ENCODE data around the gene SLC6A11. TPM values are rescaled to one million over a fixed set of nuclear protein-coding genes. Genes with fewer than 3 reads are reported as not detected.

Gene SLC6A11
- total RNA-seq, 2 donors from 2014 or later: not detected

GRCh38 chr3:10779293-10779805, 36.7 kb upstream of the SLC6A11 start:
- Mint-ChIP-seq H3K9me3 (no peaks in the 10 kb centered on the region), H3K4me3 (no peak overlapping the region), H3K27ac (no peak overlapping the region), H3K36me3 (no peaks in the 10 kb centered on the region), H3K27me3 (peaks cover 18 to 23% of the 10 kb centered on the region in 2 donors), H3K4me1 (ENCODE audit: low read depth in 2 of 2) (peaks cover 7 to 13% of the 10 kb centered on the region in 2 donors)
- DNase-seq (ENCODE audit: low spot score): no peak
- ATAC-seq: no peak

- H3K27me3 Mint-ChIP-seq: peaks cover 17 to 18% of the 10 kb centered on the region in 2 donors
Measured at GRCh38 chr3:10780243-10780642, 35.8 kb upstream of the SLC6A11 start.

GRCh38 chr3:10780922-10781321, 35.1 kb upstream of the SLC6A11 start:
- no peaks in the 10 kb centered on the region for H3K9me3 Mint-ChIP-seq

More at GRCh38 chr3:10780243-10780642, 35.8 kb upstream of the SLC6A11 start:
- Mint-ChIP-seq H3K4me3 (no peak overlapping the region), H3K4me1 (ENCODE audit: low read depth in 2 of 2) (peaks cover 9 to 14% of the 10 kb centered on the region in 2 donors), H3K9me3 (no peaks in the 10 kb centered on the region), H3K27ac (no peak overlapping the region), H3K36me3 (no peaks in the 10 kb centered on the region)
- no peak for ATAC-seq
- DNase-seq (ENCODE audit: low spot score): no peak

GRCh38 chr3:10781981-10782380, 34.0 kb upstream of the SLC6A11 start:
- Mint-ChIP-seq H3K4me1 (ENCODE audit: low read depth in 2 of 2) (peaks cover 9 to 14% of the 10 kb centered on the region in 2 donors), H3K36me3 (no peaks in the 10 kb centered on the region), H3K27me3 (peaks cover 17 to 26% of the 10 kb centered on the region in 2 donors), H3K4me3 (no peak overlapping the region), H3K9me3 (peaks cover 3% of the 10 kb centered on the region), H3K27ac (no peak overlapping the region)
- ATAC-seq: no peak
- DNase-seq (ENCODE audit: low spot score): no peak

More at GRCh38 chr3:10780922-10781321, 35.1 kb upstream of the SLC6A11 start:
- Mint-ChIP-seq H3K27me3 (peaks cover 14 to 18% of the 10 kb centered on the region in 2 donors), H3K4me1 (ENCODE audit: low read depth in 2 of 2) (peaks cover 9 to 14% of the 10 kb centered on the region in 2 donors), H3K27ac (no peak overlapping the region), H3K4me3 (no peak overlapping the region), H3K36me3 (no peaks in the 10 kb centered on the region)
- DNase-seq (ENCODE audit: low spot score) (no peak), ATAC-seq (no peak)

- Mint-ChIP-seq H3K9me3 (peaks cover 3% of the 10 kb centered on the region), H3K36me3 (no peaks in the 10 kb centered on the region), H3K27ac (peak overlapping the region; percentile 22 to 52), H3K4me3 (peak overlapping the region; percentile 62), H3K27me3 (peaks cover 21 to 35% of the 10 kb centered on the region in 2 donors), H3K4me1 (ENCODE audit: low read depth in 2 of 2) (peaks cover 9 to 14% of the 10 kb centered on the region in 2 donors)
- peak; percentile 65 to 71 for ATAC-seq
- no peak for DNase-seq (ENCODE audit: low spot score)
Measured at GRCh38 chr3:10783360-10784351, 32.4 kb upstream of the SLC6A11 start.

GRCh38 chr3:10786640-10787039, 29.4 kb upstream of the SLC6A11 start:
- Mint-ChIP-seq H3K27ac (no peak overlapping the region), H3K4me3 (no peak overlapping the region), H3K9me3 (peaks cover 3% of the 10 kb centered on the region), H3K27me3 (peaks cover 20 to 42% of the 10 kb centered on the region in 2 donors), H3K4me1 (ENCODE audit: low read depth in 2 of 2) (peaks cover 9 to 14% of the 10 kb centered on the region in 2 donors), H3K36me3 (no peaks in the 10 kb centered on the region)
- no peak for ATAC-seq
- no peak for DNase-seq (ENCODE audit: low spot score)

GRCh38 chr3:10788451-10788850, 27.6 kb upstream of the SLC6A11 start:
- Mint-ChIP-seq H3K36me3 (no peaks in the 10 kb centered on the region), H3K27ac (no peak overlapping the region), H3K4me1 (ENCODE audit: low read depth in 2 of 2) (peaks cover 9 to 10% of the 10 kb centered on the region in 2 donors), H3K27me3 (peaks cover 29 to 43% of the 10 kb centered on the region in 2 donors), H3K9me3 (peaks cover 3% of the 10 kb centered on the region), H3K4me3 (no peak overlapping the region)
- ATAC-seq (peak; percentile 20 to 41), DNase-seq (ENCODE audit: low spot score) (no peak)

- Mint-ChIP-seq H3K4me3 (no peak overlapping the region), H3K27me3 (peaks cover 27 to 44% of the 10 kb centered on the region in 2 donors), H3K36me3 (no peaks in the 10 kb centered on the region), H3K9me3 (peaks cover 3% of the 10 kb centered on the region), H3K27ac (no peak overlapping the region), H3K4me1 (ENCODE audit: low read depth in 2 of 2) (no peaks in the 10 kb centered on the region)
- ATAC-seq (no peak), DNase-seq (ENCODE audit: low spot score) (no peak)
Measured at GRCh38 chr3:10790713-10791112, 25.3 kb upstream of the SLC6A11 start.

- DNase-seq (ENCODE audit: low spot score) (no peak), ATAC-seq (no peak)
- Mint-ChIP-seq H3K27ac (no peak overlapping the region), H3K27me3 (peaks cover 31 to 48% of the 10 kb centered on the region in 2 donors), H3K9me3 (no peaks in the 10 kb centered on the region), H3K4me3 (no peak overlapping the region), H3K4me1 (ENCODE audit: low read depth in 2 of 2) (no peaks in the 10 kb centered on the region), H3K36me3 (no peaks in the 10 kb centered on the region)
Measured at GRCh38 chr3:10792208-10792607, 23.8 kb upstream of the SLC6A11 start.

GRCh38 chr3:10798600-10799367, 17.2 kb upstream of the SLC6A11 start:
- DNase-seq (ENCODE audit: low spot score): no peak
- no peak for ATAC-seq
- no peak overlapping the region for H3K4me3 Mint-ChIP-seq
- peaks cover 29 to 50% of the 10 kb centered on the region in 2 donors for H3K27me3 Mint-ChIP-seq
- H3K36me3 Mint-ChIP-seq: no peaks in the 10 kb centered on the region
- H3K27ac Mint-ChIP-seq: no peak overlapping the region
- no peaks in the 10 kb centered on the region for H3K4me1 Mint-ChIP-seq (ENCODE audit: low read depth in 2 of 2)
- H3K9me3 Mint-ChIP-seq: no peaks in the 10 kb centered on the region

GRCh38 chr3:10804183-10804648, 11.8 kb upstream of the SLC6A11 start:
- ATAC-seq (no peak), DNase-seq (ENCODE audit: low spot score) (no peak)
- H3K27ac Mint-ChIP-seq: no peak overlapping the region
- peaks cover 16 to 22% of the 10 kb centered on the region in 2 donors for H3K27me3 Mint-ChIP-seq
- no peaks in the 10 kb centered on the region for H3K36me3 Mint-ChIP-seq
- no peaks in the 10 kb centered on the region for H3K4me1 Mint-ChIP-seq (ENCODE audit: low read depth in 2 of 2)
- H3K4me3 Mint-ChIP-seq: no peak overlapping the region
- no peaks in the 10 kb centered on the region for H3K9me3 Mint-ChIP-seq

- Mint-ChIP-seq H3K27ac (no peak overlapping the region), H3K27me3 (peaks cover 12 to 20% of the 10 kb centered on the region in 2 donors), H3K36me3 (no peaks in the 10 kb centered on the region), H3K4me3 (no peak overlapping the region), H3K4me1 (ENCODE audit: low read depth in 2 of 2) (no peaks in the 10 kb centered on the region), H3K9me3 (no peaks in the 10 kb centered on the region)
- DNase-seq (ENCODE audit: low spot score): no peak
- ATAC-seq: no peak
Measured at GRCh38 chr3:10806006-10806405, 10.0 kb upstream of the SLC6A11 start.

GRCh38 chr3:10808130-10808735, 7.8 kb upstream of the SLC6A11 start:
- no peak overlapping the region for H3K27ac Mint-ChIP-seq
- no peak overlapping the region for H3K4me3 Mint-ChIP-seq
- ATAC-seq: no peak
- H3K4me1 Mint-ChIP-seq (ENCODE audit: low read depth in 2 of 2): no peaks in the 10 kb centered on the region
- no peaks in the 10 kb centered on the region for H3K9me3 Mint-ChIP-seq
- H3K36me3 Mint-ChIP-seq: no peaks in the 10 kb centered on the region
- H3K27me3 Mint-ChIP-seq: peaks cover 12 to 19% of the 10 kb centered on the region in 2 donors
- no peak for DNase-seq (ENCODE audit: low spot score)

Data from natural killer cell treated with Interleukin-12 subunit alpha and Interleukin-12 subunit beta and Interleukin-15 and Interleukin-18, amount 100 ng/mL, for 72 hours (primary cell).